PFSK-1 (cell line): Measurements from ENCODE around the gene GSDMA.

Experiments
- POLR2AphosphoS5 ChIP-seq: IDR thresholded peaks from 2 replicates; pipeline ENCODE4 v1.6.1; 2012; ENCODE audit warnings: low read depth, mild to moderate bottlenecking, control low read depth, low read length, moderate library complexity
- TAF1 ChIP-seq: IDR thresholded peaks from 2 replicates; pipeline ENCODE4 v1.6.1; 2012; ENCODE audit warnings: low read length, control low read depth, borderline replicate concordance; ENCODE audit not compliant: insufficient read depth

DNA sequence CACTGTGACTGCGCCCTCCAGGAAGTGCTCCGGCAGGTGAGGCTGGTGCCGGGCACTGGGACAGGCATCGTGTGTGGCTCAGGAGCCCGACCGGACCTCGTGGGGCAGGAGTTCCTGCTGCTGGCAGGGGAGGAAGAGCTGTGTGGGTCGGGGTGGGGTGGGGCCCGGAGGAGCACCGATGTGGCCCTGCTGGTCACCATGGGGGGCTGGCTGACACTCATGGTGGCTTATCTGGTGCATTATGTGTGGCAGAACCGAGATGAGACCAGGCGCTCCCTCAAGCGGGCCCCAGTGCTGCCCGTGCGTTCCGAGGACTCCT, 18.5 kb upstream of the GSDMA start:
- TF ChIP-seq TAF1 (no peak), POLR2AphosphoS5 (no peak)
